GM18861 (cell line): ENCODE measurements around the gene TALDO1.
"Not testable (repeated sequence)": the region's sequence is repeated elsewhere in the genome, so short reads cannot be mapped to it uniquely, and the experiment has no call there.

Source experiments
- ATAC-seq: cut with Tn5 transposase; IDR thresholded peaks from one replicate; pipeline ENCODE4 v1.9.1; 2021; ENCODE audit not compliant: unreplicated experiment

Gene TALDO1

DNA sequence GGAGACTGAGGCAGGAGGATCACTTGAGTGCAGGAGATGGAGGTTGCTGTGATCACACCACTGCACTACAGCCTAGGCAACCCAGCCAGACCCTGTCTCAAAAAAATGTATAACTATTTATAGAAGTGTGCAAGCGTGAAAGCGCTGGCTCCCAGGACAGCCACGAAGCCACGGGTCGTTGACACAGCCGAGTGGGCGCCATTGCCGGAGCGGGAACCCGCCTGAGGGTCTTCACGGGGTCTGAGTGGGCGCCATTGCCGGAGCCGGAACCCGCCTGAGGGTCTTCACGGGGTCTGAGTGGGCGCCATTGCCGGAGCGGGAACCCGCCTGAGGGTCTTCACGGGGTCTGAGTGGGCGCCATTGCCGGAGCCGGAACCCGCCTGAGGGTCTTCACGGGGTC is 12.7 kb upstream of the TALDO1 start:
- not testable (repeated sequence) for ATAC-seq

DNA sequence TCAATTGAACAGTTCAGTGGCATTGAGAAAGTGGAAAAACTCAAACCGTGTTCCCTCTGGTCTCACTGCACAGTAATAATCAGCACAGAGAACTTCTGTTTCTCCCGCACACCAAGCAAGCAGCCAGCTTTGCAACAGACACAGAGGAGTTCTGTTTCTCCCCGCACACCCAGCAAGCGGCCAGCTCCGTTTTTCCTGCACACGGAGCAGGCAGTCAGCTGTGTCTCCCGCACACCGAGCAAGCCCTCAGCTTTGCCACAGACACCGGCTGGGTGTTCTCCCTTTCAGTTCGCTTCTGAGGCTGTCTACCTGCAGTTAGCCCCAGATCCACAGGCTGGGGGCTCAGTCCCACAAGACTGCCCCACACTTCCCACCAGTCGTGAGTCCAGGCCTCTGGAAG is 9.9 kb upstream of the TALDO1 start:
- ATAC-seq, result no peak

DNA sequence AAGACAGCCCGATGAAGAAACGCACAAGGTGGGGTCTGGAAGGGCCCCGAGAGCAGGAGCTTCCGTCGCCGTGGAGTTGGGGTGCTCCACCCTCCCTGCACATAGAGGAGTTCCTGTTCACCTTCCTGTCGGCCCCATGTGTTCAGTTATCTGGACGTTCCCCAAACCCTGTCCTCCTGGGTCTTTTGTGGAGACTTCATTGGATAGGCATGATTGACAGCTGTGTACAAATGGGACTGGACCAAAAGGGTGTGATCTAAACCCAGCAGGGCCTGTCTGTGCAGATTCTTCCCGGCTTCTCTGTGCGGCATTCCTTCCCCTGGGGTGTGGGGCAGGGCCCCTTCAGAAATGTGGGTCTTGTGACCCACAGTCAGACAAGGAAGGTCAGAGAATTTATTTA is 9.4 kb upstream of the TALDO1 start:
- not testable (repeated sequence) for ATAC-seq

DNA sequence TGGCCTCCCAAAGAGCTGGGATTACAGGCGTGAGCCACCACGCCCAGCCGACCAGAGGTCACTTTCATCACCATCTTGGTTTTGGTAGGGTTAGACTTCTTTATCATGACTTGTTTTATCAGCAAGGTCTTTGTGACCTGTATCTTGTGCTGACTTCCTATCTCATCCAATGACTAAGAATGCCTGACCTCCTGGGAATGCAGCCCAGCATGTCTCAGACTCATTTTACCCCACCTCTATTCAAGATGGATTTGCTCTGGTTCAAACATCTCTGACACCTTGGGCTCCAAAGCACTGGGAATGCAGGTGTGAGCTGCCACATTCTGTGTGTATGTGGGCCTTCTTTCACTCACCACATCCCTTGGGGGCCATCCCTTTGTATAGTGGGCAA is 5.1 kb upstream of the TALDO1 start:
- ATAC-seq, result no peak

DNA sequence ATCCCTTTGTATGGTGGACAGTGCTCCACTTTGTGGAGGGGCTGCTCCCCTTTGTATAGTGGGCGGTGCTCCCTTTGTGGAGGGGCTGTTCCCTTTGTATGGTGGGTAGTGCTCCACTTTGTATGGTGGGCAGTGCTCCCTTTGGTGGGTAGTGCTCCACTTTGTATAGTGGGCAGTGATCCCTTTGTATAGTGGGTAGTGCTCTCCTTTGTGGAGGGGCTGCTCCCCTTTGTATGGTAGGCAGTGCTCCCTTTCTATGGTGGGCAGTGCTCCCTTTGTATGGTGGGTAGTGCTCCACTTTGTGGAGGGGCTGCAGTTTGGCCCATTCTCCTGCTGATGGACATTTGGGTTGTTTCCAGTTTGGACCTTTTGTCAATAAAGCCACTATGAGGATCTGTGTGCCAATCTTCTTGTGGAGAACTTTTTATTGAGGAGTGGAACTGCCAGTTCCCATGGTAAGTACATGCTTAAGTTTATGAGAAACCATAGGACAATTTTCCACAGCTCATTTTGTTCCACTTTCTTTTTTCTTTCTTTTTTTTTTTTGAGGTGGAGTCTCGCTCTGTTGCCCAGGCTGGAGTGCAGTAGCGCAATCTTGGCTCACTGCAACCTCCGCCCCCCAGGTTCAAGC is 4.6 kb upstream of the TALDO1 start:
- ATAC-seq, result no peak

DNA sequence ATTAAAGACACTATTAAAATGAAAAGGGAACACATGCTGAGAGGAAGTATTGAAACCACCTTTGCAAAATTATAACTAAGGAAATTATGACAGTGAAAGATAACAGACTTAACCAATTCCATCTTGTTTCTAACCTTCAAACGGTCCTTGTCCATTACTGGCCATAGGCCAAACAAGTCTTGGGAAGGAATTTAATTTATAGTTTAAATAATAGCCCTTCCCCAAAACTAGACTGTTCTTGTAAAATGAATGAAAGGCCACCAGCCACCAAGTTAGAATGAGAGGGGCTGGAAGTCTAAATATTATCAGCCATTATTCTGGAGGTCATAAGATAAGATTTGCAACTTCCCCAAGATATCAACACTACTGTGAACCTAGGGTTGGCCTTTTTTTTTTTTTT is 1.8 kb upstream of the TALDO1 start:
- no peak for ATAC-seq

DNA sequence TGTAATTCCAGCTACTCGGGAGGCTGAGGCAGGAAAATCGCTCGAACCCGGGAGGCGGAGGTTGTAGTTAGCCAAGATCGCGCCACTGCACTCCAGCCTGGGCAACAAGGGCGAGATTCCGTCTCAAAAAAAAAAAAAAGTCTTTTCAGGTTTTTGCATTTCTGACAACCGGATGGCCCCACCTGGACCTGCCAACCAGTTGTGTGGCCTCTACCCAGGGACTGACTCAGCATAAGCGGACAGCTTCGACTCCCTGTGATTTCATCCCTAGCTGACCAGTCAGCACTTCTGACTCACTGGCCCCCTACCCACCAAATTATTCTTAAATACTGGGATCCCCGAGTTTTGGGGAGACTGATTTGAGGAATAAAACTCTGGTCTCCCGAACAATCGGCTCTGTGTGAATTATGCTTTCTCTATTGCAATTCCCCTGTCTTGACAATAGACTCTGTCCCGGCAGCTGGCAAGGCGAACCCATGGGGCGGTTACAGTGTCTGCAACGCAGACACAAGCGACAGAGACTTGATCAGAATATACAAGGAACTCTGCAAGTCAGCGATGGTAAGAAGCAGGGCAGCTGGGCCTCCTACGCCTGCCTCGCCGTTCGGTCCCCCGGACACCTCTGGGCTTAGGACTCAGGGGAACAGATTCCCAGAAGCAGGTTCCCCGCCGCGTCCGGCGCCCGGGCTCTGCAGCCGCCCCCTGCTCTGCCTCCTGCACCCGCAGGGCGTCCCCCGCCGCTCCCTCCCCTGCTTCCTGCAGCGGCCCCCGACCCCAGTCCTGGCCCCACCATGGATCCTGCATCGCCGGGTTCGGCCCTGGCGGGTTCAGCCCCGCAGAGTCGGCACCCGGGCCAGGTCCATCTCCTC is 741 bp upstream of the TALDO1 start:
- ATAC-seq, result peak; percentile 14

DNA sequence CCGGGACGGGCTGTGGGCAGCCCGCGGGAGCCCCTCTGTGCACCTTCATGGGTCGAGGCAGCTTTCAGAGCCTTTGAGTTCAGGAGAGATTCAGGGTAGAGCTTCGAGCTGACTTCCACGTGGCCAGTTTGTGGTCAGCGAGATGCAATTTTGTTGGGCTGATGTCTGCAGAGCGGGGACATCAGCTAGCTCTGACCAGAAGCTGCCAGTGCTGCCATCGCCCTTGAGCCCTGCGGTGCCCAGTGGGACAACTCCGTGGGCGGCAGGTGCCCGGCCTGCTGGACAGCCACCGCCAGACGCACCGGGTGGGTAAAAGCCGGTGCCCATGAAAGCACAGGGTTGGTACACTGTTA is 719 bp downstream of the TALDO1 start:
- ATAC-seq, result peak; percentile 11

DNA sequence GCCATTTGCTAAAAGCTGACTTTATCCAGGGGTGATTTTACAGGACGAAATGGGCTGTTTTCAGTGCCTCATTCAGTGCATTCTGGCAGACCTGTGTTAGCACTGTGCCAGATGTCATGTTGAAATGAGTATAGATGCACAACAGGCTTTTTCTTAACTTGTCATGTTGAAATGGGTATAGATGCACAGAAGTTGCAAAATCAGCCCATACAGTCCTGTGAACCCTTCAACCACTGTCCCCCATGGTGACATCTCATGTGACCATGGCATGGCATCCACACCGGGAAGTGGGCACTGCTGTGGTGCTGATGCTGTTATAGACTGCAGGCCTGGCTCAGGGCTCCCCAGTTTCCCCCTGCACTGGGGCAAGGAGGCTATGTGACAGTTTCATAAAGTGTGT is 2.5 kb downstream of the TALDO1 start:
- no peak for ATAC-seq

DNA sequence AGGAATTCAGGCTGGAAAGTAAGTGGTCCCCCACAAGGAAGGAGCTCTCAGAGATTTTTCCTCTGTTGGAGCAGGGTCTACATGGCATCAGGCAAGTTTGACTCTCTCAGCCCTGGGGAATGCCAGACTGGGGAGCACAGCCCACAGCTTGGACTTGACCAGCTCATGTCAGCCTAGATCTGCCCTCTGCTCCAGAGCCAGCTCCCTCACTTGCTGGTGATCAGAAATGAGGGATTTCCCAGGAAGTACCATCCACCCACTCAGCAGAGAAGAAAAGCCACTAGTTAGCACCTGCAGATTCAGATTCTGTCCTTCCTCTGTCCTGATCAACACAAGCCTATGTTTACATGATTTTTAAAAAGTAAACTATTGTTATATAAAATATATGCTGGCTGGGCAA is 13.0 kb downstream of the TALDO1 start:
- ATAC-seq, result no peak

DNA sequence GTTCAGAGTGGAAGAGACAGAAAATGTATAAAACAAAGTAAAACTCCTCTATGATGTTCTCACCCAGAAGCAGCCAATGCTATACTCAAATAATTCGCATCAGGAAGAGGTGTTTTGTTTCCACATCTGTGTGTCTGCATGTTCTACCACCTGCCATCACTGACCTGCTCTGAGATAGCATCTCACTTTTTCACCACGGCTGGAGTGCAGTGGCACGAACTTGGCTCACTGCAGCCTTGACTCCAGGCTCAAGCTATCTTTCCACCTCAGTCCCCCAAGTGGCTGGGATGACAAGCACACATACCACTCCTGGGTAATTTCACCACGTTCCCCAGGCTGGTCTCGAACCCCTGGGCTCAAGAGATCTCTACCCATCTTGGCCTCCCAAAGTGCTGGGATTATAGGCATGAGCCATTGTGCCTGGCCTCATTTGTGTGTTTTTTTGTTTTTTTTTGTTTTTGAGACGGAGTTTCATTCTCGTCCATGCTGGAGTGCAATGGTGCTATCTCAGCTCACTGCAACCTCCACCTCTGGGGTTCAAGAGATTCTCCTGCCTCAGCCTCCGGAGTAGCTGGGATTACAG is 14.4 kb downstream of the TALDO1 start:
- ATAC-seq, result no peak

DNA sequence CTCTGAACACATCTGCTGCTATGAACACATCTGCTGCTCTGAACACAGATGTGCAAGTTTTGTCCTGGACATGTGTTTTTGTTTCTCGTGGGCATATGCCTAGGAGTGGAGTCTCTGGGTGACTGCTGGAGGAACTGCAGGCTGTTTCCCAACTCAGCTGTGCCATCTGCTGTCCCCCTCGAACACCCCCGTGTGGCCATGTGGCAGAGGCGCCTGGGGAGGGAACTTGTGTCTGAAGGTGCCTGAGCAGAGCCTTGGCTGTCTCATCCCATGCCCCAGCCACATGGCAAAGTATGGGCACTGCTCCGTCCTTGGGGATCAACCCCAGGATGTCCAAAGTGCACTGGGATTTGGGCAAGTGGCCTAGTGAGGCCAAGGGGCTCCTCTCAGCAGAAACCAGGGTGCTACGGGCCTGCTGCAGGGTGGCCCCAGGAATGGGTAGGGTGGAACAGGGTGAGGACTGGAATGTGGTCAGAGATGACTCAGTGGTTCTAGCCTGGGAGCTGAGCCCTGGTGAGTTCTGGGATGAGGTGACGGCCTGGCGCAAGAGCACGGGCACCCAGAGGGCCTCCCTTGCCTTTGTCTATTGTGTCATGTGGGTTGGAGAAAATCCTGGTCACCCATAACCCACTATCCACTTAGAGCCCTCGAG is 15.3 kb downstream of the TALDO1 start:
- no peak for ATAC-seq

DNA sequence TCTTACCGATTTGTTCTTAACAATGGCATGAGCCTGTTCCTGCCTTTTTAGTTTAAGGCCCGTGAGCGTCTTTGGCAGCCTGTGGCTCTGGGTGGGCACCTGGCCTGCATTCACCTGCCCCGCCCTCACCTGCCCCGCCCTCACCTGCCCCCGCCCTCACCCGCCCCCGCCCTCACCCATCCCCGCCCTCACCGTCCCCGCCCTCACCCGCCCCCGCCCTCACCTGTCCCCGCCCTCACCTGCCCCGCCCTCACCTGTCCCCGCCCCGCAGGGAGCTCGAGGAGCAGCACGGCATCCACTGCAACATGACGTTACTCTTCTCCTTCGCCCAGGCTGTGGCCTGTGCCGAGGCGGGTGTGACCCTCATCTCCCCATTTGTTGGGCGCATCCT is 15.8 kb downstream of the TALDO1 start:
- ATAC-seq, result no peak

DNA sequence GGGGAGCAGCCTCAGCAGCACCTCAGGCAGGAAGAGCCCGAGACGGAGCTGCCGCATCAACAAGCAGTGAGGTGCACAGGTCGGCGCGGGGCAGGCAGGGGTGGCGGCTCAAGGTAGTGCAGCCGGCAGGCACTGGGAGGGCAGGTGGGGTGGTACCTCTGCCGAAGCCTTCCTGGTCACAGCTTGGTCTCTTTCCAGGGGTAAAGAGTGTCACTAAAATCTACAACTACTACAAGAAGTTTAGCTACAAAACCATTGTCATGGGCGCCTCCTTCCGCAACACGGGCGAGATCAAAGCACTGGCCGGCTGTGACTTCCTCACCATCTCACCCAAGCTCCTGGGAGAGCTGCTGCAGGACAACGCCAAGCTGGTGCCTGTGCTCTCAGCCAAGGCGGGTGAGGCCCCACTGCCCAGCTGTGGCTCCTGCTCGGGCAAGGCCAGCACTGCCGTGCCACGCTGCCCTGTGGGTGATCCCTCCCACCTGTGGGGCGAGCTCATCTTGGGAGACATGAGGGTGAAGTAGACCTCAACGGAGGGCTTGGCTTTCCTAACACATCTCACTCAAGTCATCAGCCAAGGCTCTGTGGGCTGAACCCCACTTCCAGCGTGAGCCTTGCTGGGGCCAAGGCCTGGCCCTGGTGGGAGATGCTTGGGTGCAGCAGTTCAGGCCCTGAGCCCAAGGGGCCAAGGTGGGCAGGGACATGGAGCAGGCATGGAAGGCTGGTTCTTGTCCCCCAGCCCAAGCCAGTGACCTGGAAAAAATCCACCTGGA is 16.5 kb downstream of the TALDO1 start:
- no peak for ATAC-seq

DNA sequence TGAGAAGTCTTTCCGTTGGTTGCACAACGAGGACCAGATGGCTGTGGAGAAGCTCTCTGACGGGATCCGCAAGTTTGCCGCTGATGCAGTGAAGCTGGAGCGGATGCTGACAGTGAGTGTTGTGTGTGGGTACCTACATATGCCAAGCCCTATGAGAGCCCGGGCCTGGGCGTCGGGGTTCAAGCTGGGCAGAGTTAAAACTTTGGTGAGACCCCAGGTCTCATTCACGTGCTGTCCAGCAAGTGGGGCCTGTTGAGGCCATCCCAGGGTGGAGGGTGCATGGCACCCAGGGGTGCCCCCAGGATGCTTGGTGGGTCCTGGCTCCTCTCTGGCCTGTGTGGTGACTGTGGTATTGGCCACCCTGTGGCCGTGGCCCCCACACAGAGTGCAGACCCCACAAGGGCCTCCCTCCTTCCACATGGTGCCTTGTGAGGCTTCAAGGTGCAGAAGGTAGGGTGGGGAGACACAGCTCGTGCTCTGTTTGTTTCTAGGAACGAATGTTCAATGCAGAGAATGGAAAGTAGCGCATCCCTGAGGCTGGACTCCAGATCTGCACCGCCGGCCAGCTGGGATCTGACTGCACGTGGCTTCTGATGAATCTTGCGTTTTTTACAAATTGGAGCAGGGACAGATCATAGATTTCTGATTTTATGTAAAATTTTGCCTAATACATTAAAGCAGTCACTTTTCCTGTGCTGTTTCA is 17.2 kb downstream of the TALDO1 start:
- no peak for ATAC-seq

DNA sequence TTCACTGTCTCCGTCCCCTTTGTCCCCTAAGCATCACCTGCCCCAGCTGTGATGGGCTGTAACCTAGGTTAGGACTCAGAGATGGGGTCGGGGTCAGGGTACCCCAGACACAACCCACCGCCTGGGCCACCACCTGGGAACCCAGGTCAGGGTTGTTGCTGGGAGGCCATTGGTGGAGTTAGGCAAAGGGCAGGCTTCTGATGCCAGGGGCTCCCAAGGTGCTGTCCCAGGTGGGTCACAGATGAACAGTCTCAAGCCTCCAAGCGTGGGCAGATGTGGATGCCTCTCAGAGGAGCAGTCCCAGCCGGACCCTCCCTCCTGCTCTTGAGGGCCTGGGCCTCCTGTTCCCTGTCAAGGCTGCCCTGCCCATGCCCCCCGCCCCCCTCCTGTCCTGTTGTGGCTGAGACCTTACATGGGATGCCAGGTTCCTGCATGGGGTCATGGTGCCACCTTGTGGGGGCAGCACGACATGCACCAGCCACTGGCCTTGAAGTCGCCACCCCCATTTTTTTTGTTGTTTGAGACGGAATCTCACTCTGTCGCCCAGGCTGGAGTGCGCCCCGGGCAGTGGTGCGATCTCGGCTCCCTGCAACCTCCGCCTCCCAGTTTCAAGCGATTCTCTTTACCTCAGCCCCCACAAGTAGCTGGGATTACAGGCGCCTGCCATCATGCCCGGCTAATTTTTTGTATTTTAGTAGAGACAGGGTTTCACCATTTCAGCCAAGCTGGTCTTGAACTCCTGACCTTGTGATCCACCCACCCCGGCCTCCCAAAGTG is 17.9 kb downstream of the TALDO1 start:
- no peak for ATAC-seq

DNA sequence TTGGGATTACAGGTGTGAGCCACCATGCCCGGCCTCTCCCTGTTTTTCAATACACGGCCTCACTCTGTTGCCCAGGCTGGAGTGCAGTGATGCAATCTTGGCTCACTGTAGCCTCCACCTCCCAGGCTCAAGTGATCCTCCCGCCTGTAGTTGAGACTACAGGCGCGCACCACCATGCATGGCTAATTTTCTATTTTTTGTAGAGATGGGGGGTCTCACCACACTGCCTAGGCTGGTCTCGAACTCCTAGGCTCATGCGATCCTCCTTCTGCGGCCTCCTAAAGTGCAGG is 18.5 kb downstream of the TALDO1 start:
- no peak for ATAC-seq

DNA sequence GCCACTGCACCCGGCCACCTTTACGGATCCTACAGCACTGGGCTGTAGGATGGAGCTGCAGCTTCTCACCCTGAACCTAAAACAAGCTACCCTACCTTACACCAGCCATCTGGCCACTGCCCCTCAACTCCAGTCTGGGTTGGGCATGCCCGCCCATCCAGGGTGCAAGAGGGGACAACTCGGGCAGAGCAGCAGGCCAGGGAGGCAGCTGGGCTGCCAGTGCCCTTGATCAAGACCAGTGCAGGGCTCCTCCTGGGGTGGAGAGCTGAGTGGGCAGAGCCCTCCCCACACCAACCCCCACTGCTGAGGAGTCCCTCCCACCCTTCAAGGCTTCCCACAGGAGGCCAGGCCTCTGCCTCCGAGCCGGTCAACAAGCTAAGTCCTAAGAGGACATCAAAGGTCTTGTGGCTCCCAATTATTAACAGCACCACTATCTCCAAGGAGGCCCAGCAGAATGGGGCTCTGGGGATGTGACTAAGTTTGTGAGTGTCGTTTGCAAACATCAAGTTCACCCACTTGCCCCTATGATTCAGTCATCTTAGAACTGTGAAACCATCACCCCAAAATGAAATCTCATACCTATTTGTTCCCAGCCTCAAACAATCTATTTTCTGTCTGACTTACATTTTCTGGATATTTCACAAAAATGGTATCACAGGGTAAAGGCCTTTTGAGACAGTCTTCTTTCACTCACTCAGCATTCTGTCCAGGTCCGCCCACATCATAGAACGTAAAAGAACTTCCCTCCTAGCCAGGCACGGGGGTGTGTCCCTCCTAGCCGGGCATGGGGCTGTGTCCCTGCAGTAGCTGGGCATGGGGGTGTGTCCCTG is 19.1 kb downstream of the TALDO1 start:
- no peak for ATAC-seq

DNA sequence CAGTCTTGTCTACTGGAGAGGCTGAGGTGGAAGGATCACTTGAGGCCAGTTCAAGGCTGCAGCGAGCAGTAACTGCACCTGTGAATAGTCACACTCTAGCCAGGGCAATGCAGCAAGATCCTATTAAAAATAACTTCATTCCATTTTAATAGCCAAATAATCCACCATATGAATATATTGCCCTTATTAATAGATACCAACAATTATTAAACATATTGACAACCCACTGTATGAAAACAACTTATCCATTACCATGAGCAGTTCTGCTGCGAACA is 19.6 kb downstream of the TALDO1 start:
- ATAC-seq, result no peak
